ENCODE data around the gene LRRK1.

DNA sequence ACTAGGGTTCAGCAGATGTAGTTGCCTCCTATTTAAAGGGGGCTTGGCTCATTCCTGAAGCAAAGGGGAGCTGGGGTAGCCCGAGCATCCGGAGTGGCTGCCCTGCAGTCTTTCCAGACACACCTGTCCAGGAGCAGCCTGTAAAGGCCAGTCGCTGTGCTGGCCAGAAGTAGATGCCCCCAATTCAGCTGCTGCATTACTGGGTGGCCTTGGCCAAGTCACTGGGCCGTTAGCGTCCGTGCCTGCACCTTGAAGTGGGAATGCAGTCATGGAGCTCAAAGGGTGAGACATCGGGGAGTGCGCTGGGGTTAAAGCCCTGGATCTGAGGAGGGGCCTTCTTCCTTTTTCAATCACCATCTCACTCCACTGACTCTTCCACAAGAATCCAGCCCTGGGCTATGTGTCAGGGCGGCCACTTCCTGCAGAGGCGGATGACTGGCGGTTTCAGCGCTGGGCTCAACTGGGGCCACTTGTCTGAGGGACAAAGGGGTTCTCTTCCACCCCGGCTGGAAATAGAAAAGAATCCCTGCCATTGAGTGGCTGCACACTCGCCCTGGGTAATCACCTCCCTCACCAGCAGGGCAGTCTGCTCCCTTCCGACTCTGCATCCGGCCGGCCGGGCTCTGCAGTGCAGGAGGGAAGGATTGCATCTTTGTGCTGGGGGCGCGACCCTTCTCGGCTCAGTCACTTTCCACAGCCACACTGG is 27.7 kb upstream of the LRRK1 start:
- TF ChIP-seq PLRG1 (conservative IDR thresholded peaks at IDR 0.05) = no peak
- TF ChIP-seq CTCF (CRISPR knock-in tag; IDR thresholded peaks at IDR 0.05) = no peak
- TF ChIP-seq, protein P1, sequence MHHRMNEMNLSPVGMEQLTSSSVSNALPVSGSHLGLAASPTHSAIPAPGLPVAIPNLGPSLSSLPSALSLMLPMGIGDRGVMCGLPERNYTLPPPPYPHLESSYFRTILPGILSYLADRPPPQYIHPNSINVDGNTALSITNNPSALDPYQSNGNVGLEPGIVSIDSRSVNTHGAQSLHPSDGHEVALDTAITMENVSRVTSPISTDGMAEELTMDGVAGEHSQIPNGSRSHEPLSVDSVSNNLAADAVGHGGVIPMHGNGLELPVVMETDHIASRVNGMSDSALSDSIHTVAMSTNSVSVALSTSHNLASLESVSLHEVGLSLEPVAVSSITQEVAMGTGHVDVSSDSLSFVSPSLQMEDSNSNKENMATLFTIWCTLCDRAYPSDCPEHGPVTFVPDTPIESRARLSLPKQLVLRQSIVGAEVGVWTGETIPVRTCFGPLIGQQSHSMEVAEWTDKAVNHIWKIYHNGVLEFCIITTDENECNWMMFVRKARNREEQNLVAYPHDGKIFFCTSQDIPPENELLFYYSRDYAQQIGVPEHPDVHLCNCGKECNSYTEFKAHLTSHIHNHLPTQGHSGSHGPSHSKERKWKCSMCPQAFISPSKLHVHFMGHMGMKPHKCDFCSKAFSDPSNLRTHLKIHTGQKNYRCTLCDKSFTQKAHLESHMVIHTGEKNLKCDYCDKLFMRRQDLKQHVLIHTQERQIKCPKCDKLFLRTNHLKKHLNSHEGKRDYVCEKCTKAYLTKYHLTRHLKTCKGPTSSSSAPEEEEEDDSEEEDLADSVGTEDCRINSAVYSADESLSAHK (CRISPR knock-in tag; IDR thresholded peaks at IDR 0.05; ENCODE audit: borderline replicate concordance) = no peak
- TF ChIP-seq POLR2A (IDR thresholded peaks at IDR 0.05; ENCODE audit: insufficient read depth in 1 of 2, low read depth in 2 of 2, low read length in 2 of 2) = no peak
- no peak for TF ChIP-seq FOXM1 (CRISPR knock-in tag; IDR thresholded peaks at IDR 0.05)
